IPS DF 4.7 (cell line): ENCODE results near the gene STIP1.
"Not testable (repeated sequence)": the region's sequence is repeated elsewhere in the genome, so short reads cannot be mapped to it uniquely, and the experiment has no call there.

Experiments used
- DNase-seq: peaks from one replicate; pipeline ENCODE4 v3.0.0-alpha.2; 2013; ENCODE audit warnings: low spot score; ENCODE audit errors: extremely low read depth

The STIP1 gene

DNA sequence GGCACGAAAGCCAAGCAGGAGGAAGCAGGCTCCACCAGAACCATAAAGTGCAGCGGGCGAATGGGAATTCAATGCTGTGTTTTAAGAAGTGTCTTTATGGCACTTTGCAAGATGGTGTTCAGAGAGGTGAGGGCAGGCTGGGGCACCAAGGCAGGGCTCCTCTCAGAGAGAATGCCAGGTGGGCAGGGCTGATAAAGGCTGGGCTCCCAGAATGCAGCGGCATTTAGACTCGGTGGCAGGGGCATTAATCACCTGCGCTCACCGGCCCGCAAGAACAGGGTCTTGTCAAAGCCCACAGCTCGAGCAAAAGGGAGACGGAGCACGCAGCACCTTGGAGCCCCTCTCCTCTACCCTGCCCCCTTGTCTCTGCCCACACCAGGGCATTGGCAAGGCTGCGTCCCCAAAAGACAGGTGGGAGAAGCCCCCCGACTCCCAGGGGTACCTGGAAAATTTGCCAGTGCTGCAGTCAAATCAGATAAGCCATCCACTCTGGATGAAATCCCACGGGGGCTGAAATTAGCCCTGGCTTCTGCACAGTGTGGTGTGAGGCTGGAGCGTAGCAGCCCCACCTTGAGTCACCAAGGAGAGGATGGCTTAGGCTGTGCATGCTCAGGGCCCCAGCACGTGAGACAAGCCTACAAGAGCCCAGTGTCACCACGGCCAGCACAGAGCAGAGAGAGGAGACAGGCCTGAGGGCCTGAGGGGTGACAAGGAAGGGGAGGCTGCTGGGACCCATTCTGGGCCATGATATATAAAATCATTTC is 28.2 kb upstream of the STIP1 start:
- DNase-seq = no peak

- no peak for DNase-seq
These were observed 24.9 kb upstream of the STIP1 start for GRCh38 chr11:64161037-64161436.

DNA sequence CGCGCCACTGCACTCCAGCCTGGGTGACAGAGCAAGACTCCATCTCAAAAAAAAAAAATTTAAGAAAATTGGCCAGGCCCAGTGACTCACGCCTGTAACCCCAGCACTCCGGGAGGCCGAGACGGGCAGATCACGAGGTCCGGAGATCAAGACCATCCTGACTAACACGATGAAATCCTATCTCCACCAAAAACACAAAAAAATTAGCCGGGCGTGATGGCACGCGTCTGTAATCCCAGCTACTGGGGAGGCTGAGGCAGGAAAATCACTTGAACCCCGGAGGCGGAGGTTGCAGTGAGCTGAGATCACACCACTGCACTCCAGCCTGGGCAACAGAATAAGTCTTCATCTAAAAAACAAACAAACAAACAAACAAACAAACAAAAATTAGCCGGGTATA is 23.2 kb upstream of the STIP1 start:
- DNase-seq = not testable (repeated sequence)

DNA sequence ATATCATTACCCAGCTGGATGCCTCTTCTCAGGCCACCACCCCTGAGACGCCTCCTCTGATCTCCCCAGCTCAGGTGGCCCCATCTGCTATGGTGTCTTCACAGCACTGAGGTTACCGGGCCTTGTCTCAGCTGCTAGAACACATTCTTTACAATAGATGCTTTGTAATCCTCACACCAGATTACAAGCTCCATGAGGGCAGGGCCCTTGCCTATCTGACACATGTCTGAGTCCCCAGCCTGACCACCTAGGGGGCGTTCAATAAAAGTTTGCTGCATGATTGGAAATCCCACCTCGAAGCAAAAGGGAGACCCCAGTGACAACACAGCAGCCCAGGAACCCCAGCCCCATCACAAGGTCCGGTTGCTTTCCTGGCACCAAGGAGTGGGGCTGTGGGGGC is 22.0 kb upstream of the STIP1 start:
- no peak for DNase-seq

DNA sequence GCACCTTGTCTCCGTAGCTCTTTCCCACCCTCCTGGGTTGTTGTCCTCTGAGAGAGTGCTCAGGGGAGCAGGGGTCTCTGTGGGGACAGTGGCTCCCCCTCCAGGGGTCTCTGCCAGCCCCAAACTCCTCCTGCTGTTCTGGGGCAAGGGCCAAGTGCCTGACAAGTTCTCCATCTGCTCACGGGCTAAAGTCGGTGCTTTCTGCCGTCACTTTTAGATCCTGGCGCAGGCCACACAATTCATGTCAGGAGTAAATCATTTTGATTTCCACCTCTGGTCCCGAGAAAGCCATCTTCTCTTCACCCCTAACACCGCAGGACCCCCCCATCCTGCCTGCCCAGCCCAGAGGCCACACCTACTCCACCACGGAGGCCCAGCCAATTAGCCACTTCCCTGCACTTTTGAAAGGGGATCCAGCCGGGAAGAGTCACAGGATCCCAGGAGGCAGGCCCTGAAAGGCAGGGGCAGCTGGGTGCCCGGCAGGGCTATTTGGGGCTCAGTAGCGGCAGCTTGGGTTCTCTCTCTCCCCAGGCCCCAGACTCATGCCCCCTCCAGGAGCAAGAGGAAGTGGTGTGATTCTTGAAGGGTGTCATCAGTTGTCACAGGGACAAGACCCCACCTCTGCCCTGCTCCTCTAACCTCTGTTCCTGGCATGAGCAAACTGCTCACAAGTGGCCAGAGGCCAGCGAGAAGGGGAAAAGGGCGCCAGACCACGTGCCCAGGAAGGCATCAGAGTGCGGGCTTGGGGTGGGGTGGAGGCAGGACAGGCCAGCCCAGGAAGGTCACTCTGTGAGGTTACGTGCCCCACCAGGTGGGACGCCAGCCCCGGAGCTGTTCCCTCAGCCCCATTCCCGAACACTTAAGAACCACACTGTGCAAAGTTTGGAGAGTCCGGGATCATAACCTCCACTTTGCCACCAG is 21.3 kb upstream of the STIP1 start:
- DNase-seq = no peak

DNA sequence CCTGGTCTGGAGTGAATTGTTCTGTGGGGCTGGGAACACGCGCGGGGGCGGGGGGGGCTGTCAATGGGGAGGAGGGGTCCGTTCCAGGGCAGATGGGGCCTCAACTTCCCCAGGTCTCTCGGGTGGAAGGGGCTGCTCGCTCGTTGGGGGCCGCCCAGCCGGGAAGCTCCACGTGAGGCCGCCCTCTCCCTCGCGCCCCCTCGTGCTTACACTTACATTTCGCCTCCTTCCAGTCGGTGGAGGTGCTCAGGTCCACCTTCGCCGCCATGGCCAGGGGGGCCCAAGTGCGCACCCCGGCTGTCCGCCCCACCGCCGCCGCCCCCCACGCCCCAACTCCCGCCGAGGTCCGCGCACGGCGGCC is 20.5 kb upstream of the STIP1 start:
- no peak for DNase-seq

GRCh38 chr11:64165842-64166635 is 19.9 kb upstream of the STIP1 start, which contains the start of gene MACROD1:
Gene MACROD1, minus strand, starts transcription at chr11:64166113. Its CDS starts 119 bp downstream, at chr11:64165994.
- no peak for DNase-seq

DNA sequence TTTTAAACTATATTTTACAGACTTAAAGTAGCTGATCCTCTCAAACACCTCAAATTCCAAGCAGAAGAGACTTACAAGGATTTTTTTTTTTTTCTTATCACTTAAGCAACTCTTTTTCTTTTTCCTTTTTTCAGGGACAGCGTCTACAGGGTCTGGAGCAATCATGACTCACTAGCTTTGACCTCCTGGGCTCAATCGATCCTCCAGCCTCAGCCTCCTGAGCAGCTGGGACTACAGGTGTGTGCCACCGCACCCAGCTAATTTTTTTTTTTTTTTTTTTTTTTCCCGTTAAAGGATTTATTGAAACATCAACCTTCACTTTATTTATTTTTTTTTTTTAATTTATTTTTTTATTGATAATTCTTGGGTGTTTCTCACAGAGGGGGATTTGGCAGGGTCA is 15.6 kb upstream of the STIP1 start:
- no peak for DNase-seq

DNA sequence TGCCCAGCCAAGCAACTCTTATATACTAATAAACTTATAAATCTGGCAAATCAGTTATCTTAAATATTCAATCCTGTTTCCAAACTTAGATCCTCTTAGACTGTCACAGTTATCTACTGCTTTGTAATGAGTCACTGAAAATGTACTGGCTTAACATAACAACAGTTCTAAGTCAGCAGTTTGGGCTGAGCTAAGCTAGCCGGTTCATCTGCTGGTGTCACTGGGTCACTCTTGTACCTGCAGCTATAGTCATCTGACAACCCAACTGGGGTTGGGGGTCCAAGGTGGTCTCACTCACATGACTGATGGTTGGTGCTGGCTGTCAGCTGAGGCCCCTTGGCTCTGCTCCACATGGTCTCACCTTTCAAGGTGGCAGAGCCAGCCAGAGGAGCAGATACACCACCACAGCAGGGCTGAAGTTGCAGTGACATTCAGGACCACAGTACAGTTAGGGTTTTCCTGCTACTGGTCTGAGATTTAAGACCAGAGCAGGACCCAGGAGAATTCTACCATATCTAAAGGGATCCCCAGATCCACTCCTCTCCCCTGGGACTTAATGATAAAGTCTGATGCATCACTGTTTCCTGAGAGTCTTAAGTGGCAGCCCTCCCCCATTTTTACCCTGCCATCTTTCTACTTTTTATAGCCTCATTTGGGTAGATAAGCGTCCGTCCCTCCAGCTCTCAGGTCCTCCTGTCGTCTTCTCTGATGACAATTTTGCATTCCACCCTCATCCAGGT is 12.2 kb upstream of the STIP1 start:
- no peak for DNase-seq

- no peak for DNase-seq
These were observed 9.2 kb upstream of the STIP1 start for GRCh38 chr11:64176751-64177150.

DNA sequence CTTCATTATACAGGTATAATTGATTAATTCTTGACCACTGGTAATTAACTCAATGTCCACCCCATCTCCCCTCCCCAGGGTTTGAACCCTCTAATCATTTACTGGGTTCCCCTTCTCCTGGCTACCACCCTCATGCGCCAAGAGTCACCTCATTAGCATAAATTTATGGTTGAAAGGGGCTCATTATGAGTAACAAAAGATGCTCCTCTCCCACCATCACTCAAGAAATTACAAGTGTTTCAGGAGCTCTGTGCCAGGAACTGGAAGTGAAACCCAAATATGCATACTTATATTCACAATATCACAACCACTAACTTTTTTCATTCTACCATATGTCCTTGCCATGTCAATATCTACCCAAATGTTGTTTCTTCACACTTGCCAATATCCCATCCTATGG is 7.8 kb upstream of the STIP1 start:
- no peak for DNase-seq

- no peak for DNase-seq
These were observed 6.9 kb upstream of the STIP1 start for GRCh38 chr11:64178951-64179639.

DNA sequence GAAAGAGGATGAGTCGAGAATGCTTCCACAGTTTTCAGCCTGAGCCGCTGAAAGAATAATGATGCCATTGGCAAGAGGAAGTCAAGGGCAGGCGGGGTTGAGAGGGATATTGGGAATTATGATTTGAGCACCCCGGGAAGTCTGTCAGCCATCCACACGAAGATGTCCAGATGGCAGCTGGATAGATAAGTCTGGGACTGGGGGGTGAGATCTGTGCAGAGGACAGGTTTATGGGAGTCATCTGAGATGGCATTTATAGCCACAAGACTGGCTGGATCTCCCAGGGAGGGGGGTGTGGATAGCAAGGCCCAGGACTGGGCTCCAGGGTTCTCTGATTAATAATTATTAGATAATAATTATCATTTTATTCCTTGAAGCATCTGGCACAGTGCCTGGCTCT is 5.1 kb upstream of the STIP1 start:
- no peak for DNase-seq

DNA sequence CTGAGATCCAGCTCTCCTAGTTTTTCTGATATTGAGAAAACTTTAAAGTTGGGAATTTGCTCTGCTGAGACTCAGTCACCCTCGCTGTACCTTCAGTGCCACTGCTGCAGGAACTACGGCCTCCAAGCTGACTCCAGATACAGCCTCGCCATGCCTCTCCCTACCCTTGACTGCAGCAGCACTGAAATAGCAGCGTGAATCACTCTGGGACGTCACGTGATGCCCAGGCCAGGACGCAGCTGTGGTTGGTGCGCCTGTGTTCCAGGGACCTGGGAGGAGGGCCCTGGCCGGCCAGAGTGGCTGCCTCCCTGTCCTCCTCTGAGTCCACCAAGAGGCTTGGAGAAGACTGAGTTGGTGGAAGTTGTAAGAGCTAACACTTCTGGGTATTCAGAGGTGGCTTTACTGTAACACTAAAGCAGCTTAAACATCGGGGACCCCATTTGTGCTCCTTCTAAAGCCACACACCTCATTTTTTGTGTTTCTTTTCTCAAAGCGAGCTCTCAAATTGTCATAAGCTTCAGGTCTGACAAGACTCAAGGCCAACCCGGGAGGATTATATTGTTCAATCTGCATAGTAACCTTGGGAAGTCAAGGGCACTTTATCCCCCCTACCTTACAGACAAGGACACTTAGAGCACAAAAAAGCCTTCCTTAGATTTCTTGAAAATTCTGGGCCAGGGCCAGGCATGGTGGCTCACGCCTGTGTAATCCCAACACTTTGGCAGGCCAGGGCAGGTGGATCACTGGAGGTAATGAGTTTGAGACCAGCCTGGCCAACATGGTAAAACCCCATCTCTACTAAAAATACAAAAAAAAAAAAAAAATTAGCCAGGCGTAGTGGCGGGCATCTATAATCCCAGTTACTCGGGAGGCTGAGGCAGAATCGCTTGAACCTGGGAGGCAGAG is 4.2 kb upstream of the STIP1 start:
- no peak for DNase-seq

- DNase-seq = no peak
These were observed 2.1 kb upstream of the STIP1 start for GRCh38 chr11:64183890-64184289.

GRCh38 chr11:64185175-64185692 is 737 bp upstream of the STIP1 start:
- DNase-seq = no peak

GRCh38 chr11:64186492-64187165 is 658 bp downstream of the STIP1 start:
- DNase-seq = no peak

DNA sequence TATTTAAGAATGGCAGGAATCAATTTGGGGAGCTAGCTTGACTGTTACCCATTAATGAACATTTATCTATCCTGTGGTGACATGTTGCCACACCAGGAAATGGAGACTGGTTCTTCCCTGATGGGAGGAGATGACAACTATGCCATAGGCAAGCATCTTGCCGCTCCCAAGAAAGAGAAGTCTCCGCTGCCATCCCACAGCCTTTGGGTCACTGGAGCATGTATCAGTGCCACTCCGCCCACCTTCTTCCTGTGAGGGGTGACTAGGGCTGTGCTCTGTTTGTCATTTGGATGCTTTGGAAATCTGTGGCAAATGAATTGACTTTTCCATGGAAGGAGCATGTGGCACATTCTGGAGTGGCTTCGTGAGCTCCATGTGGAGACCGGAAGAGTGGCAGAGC is 6.5 kb downstream of the STIP1 start:
- no peak for DNase-seq

GRCh38 chr11:64196626-64197025 is 10.7 kb downstream of the STIP1 start:
- no peak for DNase-seq
